Measurements from ENCODE around the gene HECW1. TPM values are rescaled to one million over a fixed set of nuclear protein-coding genes. Genes with fewer than 3 reads are reported as not detected.

HECW1 gene
- total and polyA plus RNA-seq, 2 experiments from 2014 or later, result 11.0 to 21.8 TPM

- TF ChIP-seq REST (IDR thresholded peaks at IDR 0.05; ENCODE audit: unreplicated experiment) (no peak), CTCF (conservative IDR thresholded peaks at IDR 0.05; ENCODE audit: low read depth in 2 of 2) (no peak), STAT1 (IDR thresholded peaks at IDR 0.05; ENCODE audit: unreplicated experiment) (no peak), JUNB (IDR thresholded peaks at IDR 0.05; ENCODE audit: unreplicated experiment) (no peak), ZNF462 (CRISPR knock-in tag; IDR thresholded peaks at IDR 0.05) (no peak), NANOG (IDR thresholded peaks at IDR 0.05; ENCODE audit: borderline replicate concordance) (no peak), EZH2phosphoT487 (IDR thresholded peaks at IDR 0.05; ENCODE audit: unreplicated experiment) (no peak), ETS1 (IDR thresholded peaks at IDR 0.05) (no peak), CREB1 (CRISPR knock-in tag; IDR thresholded peaks at IDR 0.05; ENCODE audit: low read depth) (no peak), POLR2AphosphoS5 (IDR thresholded peaks at IDR 0.05; ENCODE audit: low read depth) (no peak), ZNF331 (CRISPR knock-in tag; IDR thresholded peaks at IDR 0.05; ENCODE audit: low read depth) (no peak), EZH2 (IDR thresholded peaks at IDR 0.05; ENCODE audit: low read depth, unreplicated experiment) (no peak), ZNF114 (CRISPR knock-in tag; IDR thresholded peaks at IDR 0.05) (no peak)
- no peak overlapping the region for H2AFZ ChIP-seq
Observed at GRCh38 chr7:43385309-43385680, 272.8 kb downstream of the HECW1 start.

More at GRCh38 chr7:43385309-43385680, 272.8 kb downstream of the HECW1 start:
- Histone ChIP-seq H4K20me1 (replicated peaks; ENCODE audit: insufficient read depth) (no peaks in the 10 kb centered on the region), H3K4me3 (no peak overlapping the region), H3K9me2 (ENCODE audit: insufficient read depth) (peaks cover 4% of the 10 kb centered on the region; the same call in 1 of the 2 replicates), H3K27ac (ENCODE audit: low read depth) (no peak overlapping the region), H3K4me2 (no peak overlapping the region), H3K4me1 (ENCODE audit: insufficient read depth) (no peaks in the 10 kb centered on the region), H3K79me2 (replicated peaks; ENCODE audit: insufficient read depth) (no peaks in the 10 kb centered on the region), H3K36me3 (ENCODE audit: insufficient read depth) (no peaks in the 10 kb centered on the region), H3F3A (replicated peaks; ENCODE audit: low read depth) (no peaks in the 10 kb centered on the region), H3K27me3 (ENCODE audit: insufficient read depth) (no peaks in the 10 kb centered on the region)
- peaks cover 6% of the 10 kb centered on the region for H3K27me3 Mint-ChIP-seq (ENCODE audit: insufficient read depth, low read depth, poor library complexity)
- DNase-seq (ENCODE audit: low spot score) (no peak), ATAC-seq (no peak)
- H3K36me3 Mint-ChIP-seq (ENCODE audit: low read depth), result peaks cover 8% of the 10 kb centered on the region
- H3K4me1 Mint-ChIP-seq, result no peaks in the 10 kb centered on the region
- peaks cover 10% of the 10 kb centered on the region for H3K9me3 Mint-ChIP-seq
- no peak overlapping the region for H3K4me3 Mint-ChIP-seq
- no peak overlapping the region for H3K27ac Mint-ChIP-seq
